HL-60/S4 treated with retinoic acid at 250 ng/mL for 4 days and 3 days (cell line): Measurements from ENCODE around the gene IL36G.
"Not testable (repeated sequence)": the region's sequence is repeated elsewhere in the genome, so short reads cannot be mapped to it uniquely, and the experiment has no call there.

ENCODE experiments used
- in situ Hi-C: fragments of 300-500 bp; cut with MboI; formaldehyde crosslinking; loops from 2 replicates; pipeline ENCODE4 v1.7.0; 2022; ENCODE audit warnings: low sequenced_read_pairs

IL36G gene

DNA sequence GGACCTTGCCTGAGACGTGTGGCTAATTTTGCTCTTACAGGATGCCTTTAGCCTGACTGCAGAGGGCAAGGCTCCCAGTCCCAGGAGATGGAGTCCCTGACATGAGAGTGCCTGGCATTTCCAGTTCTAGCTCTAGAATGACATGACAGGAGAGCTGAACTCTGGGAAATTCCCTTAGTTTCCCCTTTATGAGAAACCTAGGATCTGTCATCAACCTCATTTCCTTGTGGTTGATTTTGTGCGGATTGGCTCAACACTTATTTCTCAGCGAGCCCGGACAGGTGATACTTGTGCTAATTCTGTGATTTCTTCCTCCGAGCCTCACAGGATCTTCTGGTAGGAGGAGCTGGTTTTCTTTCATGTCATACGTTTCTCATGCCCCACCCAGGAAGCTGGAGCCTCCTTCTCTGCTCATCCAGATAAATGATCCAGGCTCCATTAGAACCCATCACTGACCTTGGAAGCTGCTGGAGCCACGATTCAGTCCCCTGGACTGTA, at the start of gene IL36G:
Gene IL36G (plus strand): TSS at position 448 of the 498 bp plus-strand sequence. CDS start 633 bp downstream, outside the sequence.
- in situ Hi-C loops: no loop called here

DNA sequence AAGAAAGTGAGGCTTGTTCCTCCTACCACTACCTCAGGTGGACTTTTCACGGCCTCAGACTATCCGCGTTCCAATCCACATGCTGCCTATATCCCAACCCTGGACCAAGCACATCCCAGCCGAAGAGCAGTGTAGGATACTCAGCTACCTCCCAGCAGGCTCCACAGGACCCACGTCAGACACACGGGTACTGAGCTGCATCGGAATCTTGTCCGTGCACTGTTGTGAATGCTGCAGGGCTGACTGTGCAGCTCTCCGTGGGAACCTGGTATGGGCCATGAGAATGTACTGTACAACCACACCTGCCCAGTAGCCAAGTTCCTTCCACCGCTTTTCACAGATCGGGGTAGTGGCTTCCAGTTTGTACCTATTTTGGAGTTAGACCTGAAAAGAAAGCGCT, 44.5 kb upstream of the IL36G start:
- in situ Hi-C loops: no loop called here

DNA sequence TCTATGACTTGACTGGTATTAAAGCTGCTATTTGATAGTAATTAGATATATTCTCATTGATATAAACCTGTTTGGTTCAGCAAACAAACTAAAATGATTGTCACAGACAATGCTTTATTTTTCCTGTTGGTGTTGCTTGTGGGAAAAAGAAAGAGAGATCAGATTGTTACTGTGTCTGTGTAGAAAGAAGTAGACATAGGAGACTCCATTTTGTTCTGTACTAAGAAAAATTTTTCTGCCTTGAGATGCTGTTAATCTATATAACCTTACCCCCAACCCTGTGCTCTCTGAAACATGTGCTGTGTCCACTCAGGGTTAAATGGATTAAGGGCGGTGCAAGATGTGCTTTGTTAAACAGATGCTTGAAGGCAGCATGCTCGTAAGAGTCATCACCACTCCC, 43.7 kb upstream of the IL36G start:
- in situ Hi-C loops: not testable (repeated sequence)

DNA sequence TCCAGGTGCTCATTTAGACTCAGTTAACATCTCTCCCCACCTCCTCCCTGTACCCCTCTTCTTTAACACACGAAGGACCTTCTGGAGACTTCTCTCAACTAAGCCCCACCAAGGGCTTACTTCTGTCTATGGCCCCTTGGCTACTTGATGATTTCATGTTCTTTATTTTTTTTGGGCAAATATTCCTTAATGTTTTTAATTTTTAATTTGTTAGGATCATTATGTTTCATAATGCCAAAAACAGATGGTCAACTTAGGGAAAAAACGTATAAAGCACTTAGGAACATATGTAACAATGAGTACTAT, 40.9 kb upstream of the IL36G start:
- in situ Hi-C loops: no loop called here

DNA sequence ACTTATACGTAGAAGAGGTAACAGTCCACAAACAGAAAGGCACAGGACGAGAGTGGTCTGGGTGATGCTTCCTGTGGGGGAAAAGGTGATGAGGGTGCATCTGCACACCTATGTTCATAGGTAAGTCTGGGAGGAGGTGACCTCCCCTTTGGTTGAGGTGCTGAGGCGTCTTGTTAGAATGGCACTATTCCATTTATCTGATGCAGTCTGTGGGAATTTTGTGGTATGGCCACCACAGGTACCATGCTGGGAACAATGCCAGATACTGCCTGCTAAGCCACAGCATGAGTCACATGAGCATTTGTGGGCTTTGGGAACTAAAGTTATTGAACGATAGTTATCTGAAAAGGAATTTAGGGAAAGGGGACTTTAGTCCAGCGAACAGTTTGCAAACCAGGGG, 38.9 kb upstream of the IL36G start:
- in situ Hi-C loops: no loop called here

DNA sequence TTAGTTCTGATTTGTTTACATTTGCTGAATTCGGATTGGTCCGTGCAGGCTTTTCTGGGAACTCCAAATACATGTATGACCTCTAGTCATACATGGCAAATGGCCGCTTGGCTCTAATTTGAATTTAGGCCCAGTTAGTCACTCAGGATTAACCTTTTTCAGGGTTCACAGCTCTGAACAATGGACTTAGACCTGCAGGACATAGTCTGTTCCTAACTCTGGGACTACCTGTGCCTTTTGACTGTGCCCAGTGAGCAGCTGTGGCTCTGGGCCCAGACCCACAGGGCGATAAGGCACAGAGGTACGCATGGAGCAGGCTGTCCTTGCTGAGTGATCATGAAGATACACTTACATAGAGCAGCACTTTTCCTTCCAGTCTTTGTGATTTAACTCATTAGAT, 38.4 kb upstream of the IL36G start:
- in situ Hi-C loops: no loop called here

DNA sequence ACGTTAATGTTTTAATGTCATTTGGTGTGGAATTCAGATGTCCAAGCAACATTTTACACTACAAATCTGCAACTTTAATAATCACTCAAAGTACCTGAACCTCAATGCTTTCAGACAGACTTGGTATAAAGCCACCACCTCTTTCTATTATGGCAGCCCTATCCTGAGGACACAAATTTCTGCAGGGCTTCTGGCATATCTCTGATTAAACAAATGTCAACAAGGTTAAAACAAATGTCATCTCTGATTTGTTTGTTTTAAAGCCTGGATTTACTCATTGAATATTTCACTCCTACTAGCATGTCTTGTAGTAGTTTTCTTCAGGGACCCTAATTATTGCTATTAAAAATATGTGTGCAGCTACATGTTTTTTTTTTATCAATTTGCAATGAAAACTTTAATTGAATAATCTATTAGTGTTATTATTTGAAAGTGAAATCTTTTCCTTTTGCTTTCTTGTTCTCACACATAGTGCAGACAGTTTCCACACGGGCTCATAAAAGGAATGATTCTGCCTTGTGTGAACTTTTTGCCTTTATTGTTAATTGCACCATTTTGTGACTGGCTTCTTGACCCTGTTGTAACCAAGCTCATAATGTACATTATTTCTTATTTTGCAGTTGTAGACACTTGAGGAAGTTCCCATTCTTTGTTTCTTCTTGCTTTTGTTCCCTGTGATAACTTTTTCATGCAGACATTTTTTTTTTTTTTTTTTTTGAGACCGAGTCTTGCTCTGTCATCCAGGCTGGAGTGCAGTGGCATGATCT, 36.8 kb upstream of the IL36G start:
- in situ Hi-C loops: no loop called here

DNA sequence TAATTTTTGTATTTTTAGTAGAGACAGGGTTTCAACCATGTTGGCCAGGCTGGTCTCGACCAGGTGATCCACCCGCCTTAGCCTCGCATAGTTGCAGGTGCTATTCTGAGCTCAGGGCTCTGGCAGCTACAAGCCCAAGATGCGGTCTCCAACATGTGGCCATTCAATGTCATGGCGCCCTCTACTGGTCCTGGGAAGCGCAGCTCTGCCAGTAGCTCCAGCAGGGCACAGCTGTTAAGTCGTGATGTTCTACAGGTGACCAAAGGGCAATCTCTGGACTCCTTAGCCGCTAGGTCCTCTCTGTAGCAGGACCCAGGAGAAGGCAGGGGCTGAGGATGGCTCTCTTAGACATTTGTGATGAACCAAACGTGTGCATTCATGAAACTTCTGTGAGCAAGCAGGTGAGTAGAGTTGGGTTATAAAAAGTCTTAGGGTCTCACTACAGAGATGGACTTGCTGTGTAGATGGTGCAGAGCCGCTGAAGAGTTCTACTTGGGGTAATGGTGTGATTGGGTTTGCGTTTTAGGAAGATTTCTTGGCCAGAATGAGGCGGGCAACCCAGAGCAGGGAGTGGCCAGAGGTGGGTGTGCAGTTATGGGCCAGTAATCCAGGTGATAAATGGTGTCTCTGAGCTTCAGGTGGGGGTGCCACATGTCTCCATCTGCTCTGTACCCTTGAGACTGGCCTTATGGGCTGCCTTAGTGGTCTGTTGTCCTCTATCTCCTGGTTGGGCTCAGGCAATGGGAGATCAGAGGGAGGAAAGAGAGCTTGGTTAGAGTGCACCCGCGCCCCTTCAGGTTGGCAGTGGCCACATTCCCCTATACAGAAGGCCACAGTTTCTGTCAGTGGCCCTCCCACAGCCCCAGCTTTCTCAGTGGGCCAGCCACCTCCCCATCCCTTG, 35.8 kb upstream of the IL36G start:
- in situ Hi-C loops: no loop called here

DNA sequence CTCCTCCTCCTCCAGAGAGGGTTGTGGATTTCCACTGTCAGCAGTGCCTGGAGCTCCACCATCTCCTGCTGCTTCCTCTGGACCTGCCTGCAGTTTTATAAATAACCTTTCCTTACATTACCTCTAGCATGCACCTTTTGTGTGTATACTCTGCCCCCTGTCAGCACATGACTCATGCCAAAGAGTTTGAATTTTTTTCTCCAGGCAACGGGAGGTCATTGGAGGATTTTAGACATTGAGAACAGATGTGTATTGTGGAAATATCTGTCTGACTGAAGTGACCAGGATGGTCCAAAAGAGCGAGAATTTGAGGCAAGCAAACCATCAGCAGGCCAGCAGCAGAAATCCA, 35.2 kb upstream of the IL36G start:
- in situ Hi-C loops: no loop called here

DNA sequence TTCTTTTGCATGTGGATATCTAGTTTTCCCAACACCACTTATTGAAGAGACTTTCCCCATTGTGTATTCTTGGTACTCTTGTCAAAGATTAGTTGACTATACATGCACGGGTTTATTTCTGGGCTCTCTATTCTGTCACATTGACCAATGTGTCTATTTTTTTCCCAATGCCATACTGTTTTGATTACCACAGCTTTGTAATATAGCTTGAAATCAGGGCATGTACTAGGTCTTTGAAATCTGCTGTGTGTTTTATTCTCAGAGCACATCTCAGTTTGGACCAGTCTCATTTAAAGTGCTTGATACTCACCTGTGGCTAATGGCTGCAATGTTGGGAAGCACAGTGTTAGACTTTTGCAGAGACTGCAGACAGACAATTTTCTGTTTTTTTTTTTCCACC, 32.8 kb upstream of the IL36G start:
- in situ Hi-C loops: no loop called here

DNA sequence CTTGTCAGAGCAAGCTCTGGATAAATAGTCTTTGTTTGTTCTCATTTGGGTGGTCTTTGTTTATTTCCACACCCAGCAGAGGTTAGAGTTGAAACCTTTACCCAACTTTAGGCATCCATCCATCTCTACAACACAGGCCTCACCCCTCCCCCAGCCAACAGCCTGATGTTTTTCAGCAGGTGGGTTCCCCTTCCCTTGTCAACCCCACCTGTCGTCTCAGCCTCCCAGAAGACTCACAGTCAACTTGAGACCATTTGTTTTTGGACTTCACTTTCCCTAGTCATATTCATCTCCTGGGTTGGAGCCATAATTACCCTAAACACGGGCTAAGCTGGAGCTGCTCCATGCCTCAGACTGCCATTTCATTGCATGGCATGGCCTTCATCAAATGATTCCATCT, 31.7 kb upstream of the IL36G start:
- in situ Hi-C loops: no loop called here

DNA sequence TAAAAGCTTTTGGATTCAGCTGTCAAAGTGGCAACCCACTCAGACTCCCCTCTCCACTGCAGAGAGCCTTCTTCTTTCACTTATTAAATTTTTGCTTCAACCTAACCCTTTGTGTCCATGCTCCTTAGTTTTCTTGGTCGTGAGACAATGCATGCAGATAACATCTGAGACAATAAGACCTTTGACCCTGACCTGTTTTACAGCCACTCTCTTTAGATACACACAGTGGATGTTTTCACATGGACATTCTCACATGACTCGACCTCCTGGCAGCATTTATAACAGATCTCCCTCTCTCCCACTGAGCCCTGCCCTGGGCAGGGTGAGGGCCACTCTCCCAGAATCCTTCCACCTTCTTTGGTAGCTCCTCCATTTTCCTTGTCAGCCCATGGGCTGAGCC, 30.4 kb upstream of the IL36G start:
- in situ Hi-C loops: no loop called here

DNA sequence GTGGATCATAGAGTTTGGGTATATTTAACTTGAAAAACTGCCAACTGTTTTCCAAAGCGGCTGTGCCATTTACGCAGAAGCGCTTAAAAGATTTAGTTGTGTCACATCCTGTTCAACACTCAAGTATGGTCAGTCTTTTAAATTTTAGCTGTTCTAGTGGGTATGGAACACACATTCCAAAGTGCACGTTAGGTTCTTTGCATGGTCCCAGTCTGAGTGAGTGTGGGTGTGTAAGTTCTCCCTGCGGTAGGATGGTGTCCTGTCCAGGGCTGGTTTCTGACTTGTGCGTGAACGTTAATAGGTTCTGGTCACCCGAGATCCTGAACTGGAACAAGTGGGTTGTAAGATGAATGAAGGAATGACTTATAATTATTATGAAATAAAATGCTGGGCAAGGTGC, 28.4 kb upstream of the IL36G start:
- in situ Hi-C loops: no loop called here

DNA sequence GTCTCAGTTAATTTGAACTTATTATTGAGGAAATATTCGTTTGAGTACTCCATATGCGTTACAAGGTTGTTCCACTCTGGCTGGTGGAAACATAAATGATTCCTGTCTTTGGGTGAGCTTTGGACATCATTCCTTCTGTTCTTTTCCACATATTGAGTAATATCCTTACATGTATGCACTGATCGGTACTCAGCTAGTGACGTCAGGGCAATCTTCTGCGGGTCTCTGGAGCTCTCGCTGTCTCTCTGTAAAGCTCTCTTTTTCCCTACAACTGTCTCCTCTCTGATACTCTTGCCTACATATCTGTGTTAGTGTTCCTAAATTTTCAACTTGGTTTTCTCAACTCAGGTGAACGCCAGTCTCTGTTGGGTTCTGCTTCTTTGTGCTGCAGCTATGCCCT, 23.4 kb upstream of the IL36G start:
- in situ Hi-C loops: no loop called here

DNA sequence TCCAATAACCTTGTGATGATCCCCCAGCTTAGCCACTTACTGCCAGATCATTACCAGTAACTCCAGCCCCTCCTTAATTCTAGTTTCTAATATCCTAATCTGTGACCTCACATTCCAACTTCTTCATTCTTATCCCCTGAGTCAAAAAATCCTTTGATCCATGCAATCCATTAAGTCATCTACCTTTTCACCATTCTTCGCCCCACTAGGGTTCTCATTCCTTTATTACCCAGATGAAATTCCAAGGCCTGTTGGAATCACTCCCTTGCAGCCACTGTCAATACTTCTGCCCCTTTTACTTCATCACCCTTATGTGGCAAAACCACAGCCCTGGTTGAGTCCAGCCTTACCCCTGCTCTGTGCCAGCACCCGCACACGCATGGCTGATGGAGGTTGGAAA, 20.3 kb upstream of the IL36G start:
- in situ Hi-C loops: no loop called here

DNA sequence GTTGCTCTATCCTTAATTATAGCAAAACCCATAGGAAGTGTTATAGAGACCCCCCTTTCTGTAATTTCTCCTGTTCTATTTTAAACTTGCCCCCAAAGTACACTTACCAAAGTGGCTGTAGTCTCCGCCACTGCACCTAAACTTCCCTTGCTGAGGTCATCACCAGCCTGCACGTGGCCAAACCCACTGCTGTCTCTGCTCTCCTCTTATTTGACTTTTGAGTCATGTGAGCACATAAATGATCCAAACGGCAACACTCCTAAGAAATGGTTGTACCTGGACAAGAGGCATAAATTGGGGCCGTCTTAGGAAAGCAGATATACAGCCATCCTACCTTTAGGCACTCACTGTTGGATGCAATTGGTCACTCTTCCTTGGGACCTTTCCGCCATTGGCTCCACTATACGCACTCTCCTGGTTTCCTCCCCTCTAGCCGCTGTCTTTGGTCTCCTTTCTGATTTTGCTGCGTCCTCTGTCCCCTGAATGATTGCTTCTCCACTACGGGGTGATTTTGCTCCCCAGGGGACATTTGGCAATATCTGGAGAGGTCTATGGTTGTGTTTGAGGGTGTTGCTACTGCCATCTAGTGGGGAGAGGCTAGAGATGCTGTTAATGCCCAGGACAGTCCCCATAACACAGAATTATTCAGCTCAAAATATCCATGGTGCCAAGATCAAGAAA, 19.2 kb upstream of the IL36G start:
- in situ Hi-C loops: no loop called here

DNA sequence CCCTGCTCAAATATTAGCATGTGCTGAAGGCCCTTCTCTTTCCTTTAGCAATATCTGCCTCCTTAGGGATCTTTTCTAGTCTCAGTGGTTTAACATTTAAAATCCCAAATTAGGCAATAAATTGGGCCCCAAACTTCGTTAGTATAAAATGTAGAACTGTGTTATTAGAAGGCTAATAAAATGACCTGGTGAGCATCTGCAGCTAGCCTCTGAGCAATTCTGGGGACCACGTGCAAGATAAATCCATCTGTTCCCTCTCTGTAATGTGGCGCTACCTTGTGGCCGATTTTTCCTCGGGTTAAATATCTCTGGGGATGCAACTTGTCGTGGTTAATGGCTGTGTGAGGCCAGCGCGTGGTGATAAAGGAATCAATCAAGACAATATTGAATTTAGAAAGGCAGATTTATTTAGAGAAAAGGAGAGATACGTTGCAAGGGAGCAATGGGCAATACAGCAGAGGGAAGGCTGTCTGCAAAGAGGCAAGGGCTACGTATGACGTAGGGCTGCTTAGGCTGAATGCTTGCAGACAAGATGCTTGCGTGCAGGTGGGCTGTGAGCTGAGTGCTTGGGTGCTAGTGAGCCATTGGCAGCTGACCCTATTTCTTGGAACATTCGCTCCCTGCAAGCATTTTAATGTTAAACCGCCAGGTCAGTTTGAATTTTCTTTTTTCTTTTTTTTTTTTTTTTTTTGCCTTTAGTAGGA, 18.5 kb upstream of the IL36G start:
- in situ Hi-C loops: no loop called here

DNA sequence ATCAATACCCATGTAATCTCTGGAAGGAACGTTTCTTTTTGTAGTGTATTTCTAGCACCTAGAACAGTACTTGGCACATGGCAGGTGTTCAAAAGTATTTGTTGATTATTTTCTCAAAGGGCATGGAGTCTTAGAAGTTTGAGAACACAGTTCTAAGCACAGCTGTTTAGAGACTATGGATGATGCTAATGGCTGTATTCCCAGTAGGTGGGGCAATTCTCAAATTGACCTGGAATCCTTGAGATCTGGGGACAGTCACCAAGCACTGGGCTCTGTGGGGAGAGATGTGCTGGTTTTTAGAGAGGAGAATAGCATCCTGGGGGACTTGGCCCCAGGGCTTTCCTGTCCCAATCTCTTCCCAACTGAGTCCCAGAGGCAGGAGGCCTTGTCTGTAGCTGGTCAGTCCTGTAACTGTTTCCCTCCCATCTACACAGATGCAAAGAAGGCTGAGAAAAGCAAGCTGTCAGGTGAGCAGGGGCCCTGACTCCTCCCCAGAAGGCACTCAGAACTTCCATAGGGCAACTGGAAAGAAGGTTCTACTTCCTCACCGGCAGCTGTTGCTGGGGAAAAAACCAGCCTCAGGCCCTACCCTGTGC, 17.5 kb upstream of the IL36G start:
- in situ Hi-C loops: no loop called here

DNA sequence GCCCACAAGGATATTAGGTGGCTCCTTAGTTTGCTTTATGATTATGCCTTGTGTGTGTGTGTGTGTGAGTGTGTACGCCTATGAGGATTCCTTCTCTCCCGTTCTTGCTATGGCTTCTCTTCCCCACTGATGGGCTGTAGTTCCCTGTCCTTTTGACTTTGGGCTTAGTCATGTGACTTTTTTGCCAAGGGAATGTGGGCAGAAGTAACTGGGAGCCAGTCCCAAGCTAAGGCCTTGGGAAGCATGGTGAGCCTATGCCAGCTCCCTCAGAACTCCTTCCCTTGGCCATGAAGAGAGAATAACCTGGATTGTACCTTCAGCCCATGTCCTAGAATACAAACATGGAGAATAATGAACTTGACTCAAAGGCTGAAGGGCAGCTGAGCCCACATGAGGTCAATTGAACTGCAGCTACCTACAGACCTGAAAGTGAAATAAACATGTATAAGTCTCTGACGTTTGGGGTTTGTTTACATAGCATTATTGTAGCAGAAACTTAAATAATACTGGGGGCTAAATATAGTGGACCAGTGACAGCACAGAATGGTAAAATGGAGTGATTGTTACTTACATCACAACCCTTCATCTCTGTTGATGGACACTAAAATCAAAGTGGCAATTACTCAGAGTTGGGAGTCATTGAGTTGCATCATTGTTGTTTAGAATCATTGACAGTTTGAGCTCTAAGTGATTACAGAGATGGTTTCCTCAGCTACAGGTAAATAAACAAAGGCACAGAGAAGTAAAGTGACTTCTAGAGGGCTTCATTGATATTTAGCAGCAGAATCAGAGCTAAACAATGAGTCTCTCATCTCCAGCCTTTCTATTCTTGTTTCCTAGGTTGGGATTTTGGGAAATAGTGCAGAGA, 15.3 kb upstream of the IL36G start:
- in situ Hi-C loops: no loop called here

DNA sequence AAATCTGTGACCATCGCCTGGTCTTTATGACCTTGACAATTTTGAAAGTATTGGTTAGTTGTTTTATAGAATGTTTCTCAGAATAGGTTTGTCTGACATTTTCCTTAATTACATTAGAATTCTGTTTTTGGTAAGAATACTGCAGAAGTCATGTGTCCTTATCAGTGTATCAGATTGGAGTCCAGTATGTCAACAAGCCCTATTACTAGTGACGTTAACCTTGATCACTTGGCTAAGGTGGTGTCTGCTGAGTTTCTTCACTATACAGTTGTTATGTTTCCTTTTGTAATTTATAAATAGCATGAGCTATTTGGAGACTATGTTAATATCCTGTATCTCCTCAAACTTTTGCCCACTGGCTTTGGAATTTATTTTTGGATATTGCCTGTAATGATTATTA, 10.8 kb upstream of the IL36G start:
- in situ Hi-C loops: no loop called here
